Activated naive CD8-positive, alpha-beta T cell treated with anti-CD3 and anti-CD28 coated beads, Interleukin-2, amount 10 ng/mL, durations not matched to agents 7 days and 5 days (primary cell): ENCODE measurements around the gene STRIP1. TPM values are rescaled to one million over a fixed set of nuclear protein-coding genes. Genes with fewer than 3 reads are reported as not detected.
A peak's percentile ranks its signal among the peaks of the same experiment; 100 is the strongest.

Experiments used
- ATAC-seq: fragments of 150-1000 bp; cut with Tn5 transposase; one replicate; pipeline ENCODE4 v1.10.0; 2021; ENCODE audit warnings: low read depth, moderate library complexity
- POLR2A ChIA-PET: fragments of 350-600 bp; sonication (Branson Sonifier 250); formaldehyde crosslinking; loops from one replicate; lab custom pipeline; 2021; ENCODE audit warnings: antibody characterized with exemption; lab: Charles Lee
- DNase-seq: peaks from one replicate; pipeline ENCODE4 v3.0.0; 2021
- H3K27ac Mint-ChIP-seq: one replicate; pipeline ENCODE4 v1.8.0; 2022; ENCODE audit warnings: mild to moderate bottlenecking, mixed read lengths
- H3K27me3 Mint-ChIP-seq: one replicate; pipeline ENCODE4 v1.8.0; 2022; ENCODE audit warnings: mild to moderate bottlenecking, moderate library complexity, mixed read lengths
- H3K36me3 Mint-ChIP-seq: one replicate; pipeline ENCODE4 v1.8.0; 2021; ENCODE audit warnings: mild to moderate bottlenecking, mixed read lengths
- H3K4me1 Mint-ChIP-seq: one replicate; pipeline ENCODE4 v1.8.0; 2021; ENCODE audit warnings: mixed read lengths
- H3K4me3 Mint-ChIP-seq: one replicate; pipeline ENCODE4 v1.8.0; 2022; ENCODE audit warnings: mild to moderate bottlenecking, moderate library complexity, mixed read lengths
- H3K9me3 Mint-ChIP-seq: one replicate; pipeline ENCODE4 v1.8.0; 2021; ENCODE audit warnings: mixed read lengths
- total RNA-seq, 2 experiments: library from RNA; stranded (reverse); gene quantifications; one replicate each; pipeline ENCODE4 v1.2.3, GENCODE V29; 2021

Gene STRIP1
- total RNA-seq, 2 experiments from 2014 or later: 47.5 to 49.1 TPM

GRCh38 chr1:110049801-110050601, 15.6 kb downstream of the STRIP1 start:
- Mint-ChIP-seq H3K4me3 (no peak overlapping the region), H3K9me3 (no peaks in the 10 kb centered on the region), H3K27me3 (no peaks in the 10 kb centered on the region), H3K27ac (no peak overlapping the region), H3K4me1 (no peaks in the 10 kb centered on the region), H3K36me3 (peaks cover 22% of the 10 kb centered on the region)
- POLR2A ChIA-PET: interaction anchor here (1.1 kb wide), 1 partner anchor 16 kb away, joined by 3 read pairs; the partner anchor contains the start of gene STRIP1
- DNase-seq (no peak), ATAC-seq (no peak)

GRCh38 chr1:110050602-110051261, 16.3 kb downstream of the STRIP1 start:
- no peak overlapping the region for H3K27ac Mint-ChIP-seq
- POLR2A ChIA-PET: interaction anchor here (1.1 kb wide), 1 partner anchor 16 kb away, joined by 3 read pairs; the partner anchor contains the start of gene STRIP1

GRCh38 chr1:110051262-110051648, 16.8 kb downstream of the STRIP1 start:
- Mint-ChIP-seq H3K4me3 (no peak overlapping the region), H3K9me3 (no peaks in the 10 kb centered on the region), H3K27me3 (no peaks in the 10 kb centered on the region), H3K36me3 (peaks cover 15% of the 10 kb centered on the region), H3K4me1 (no peaks in the 10 kb centered on the region), H3K27ac (no peak overlapping the region)
- ATAC-seq: no peak
- no peak for DNase-seq
- POLR2A ChIA-PET: no interaction called here

More at GRCh38 chr1:110050602-110051261, 16.3 kb downstream of the STRIP1 start:
- Mint-ChIP-seq H3K9me3 (no peaks in the 10 kb centered on the region), H3K27me3 (no peaks in the 10 kb centered on the region), H3K4me1 (no peaks in the 10 kb centered on the region), H3K36me3 (peaks cover 19% of the 10 kb centered on the region), H3K4me3 (no peak overlapping the region)
- no peak for DNase-seq
- ATAC-seq: no peak

- POLR2A ChIA-PET: interaction anchor here (1.0 kb wide), 1 partner anchor 20 kb away, joined by 4 read pairs; the partner anchor contains the start of gene STRIP1
- DNase-seq (peak; percentile 79), ATAC-seq (peak; percentile 70)
- Mint-ChIP-seq H3K27ac (no peak overlapping the region), H3K4me3 (no peak overlapping the region), H3K27me3 (no peaks in the 10 kb centered on the region), H3K4me1 (no peaks in the 10 kb centered on the region), H3K36me3 (peaks cover 6% of the 10 kb centered on the region), H3K9me3 (no peaks in the 10 kb centered on the region)
These were observed 19.4 kb downstream of the STRIP1 start for GRCh38 chr1:110053552-110054428.

GRCh38 chr1:110055493-110056284, 21.3 kb downstream of the STRIP1 start:
- POLR2A ChIA-PET: interaction anchor here (0.5 kb wide), 1 partner anchor 224 kb away, joined by 4 read pairs; no protein-coding TSS in a partner anchor
- DNase-seq (no peak), ATAC-seq (no peak)
- peaks cover 3% of the 10 kb centered on the region for H3K4me1 Mint-ChIP-seq
- peaks cover 8% of the 10 kb centered on the region for H3K36me3 Mint-ChIP-seq
- no peak overlapping the region for H3K27ac Mint-ChIP-seq
- no peak overlapping the region for H3K4me3 Mint-ChIP-seq
- no peaks in the 10 kb centered on the region for H3K9me3 Mint-ChIP-seq
- H3K27me3 Mint-ChIP-seq: no peaks in the 10 kb centered on the region

GRCh38 chr1:110056285-110056683, 21.9 kb downstream of the STRIP1 start:
- H3K36me3 Mint-ChIP-seq: peaks cover 8% of the 10 kb centered on the region
- H3K27ac Mint-ChIP-seq: no peak overlapping the region
- POLR2A ChIA-PET: interaction anchor here (0.6 kb wide), 1 partner anchor 137 kb away, joined by 3 read pairs; no protein-coding TSS in a partner anchor

GRCh38 chr1:110056776-110057175, 22.4 kb downstream of the STRIP1 start:
- no peak for ATAC-seq

More at GRCh38 chr1:110056285-110056683, 21.9 kb downstream of the STRIP1 start:
- ATAC-seq: no peak
- no peaks in the 10 kb centered on the region for H3K27me3 Mint-ChIP-seq
- no peak overlapping the region for H3K4me3 Mint-ChIP-seq
- DNase-seq: no peak
- no peaks in the 10 kb centered on the region for H3K9me3 Mint-ChIP-seq
- H3K4me1 Mint-ChIP-seq: peaks cover 3% of the 10 kb centered on the region

GRCh38 chr1:110057963-110058518, 23.6 kb downstream of the STRIP1 start:
- no peak overlapping the region for H3K27ac Mint-ChIP-seq
- POLR2A ChIA-PET: no interaction called here

More at GRCh38 chr1:110056776-110057175, 22.4 kb downstream of the STRIP1 start:
- no peak for DNase-seq
- H3K36me3 Mint-ChIP-seq: peaks cover 8% of the 10 kb centered on the region
- H3K4me1 Mint-ChIP-seq: peaks cover 3% of the 10 kb centered on the region
- no peak overlapping the region for H3K4me3 Mint-ChIP-seq
- no peaks in the 10 kb centered on the region for H3K9me3 Mint-ChIP-seq
- H3K27ac Mint-ChIP-seq: no peak overlapping the region
- POLR2A ChIA-PET: interaction anchor here (0.6 kb wide), 2 partner anchors 10 to 137 kb away, joined by 3 read pairs; no protein-coding TSS in a partner anchor
- H3K27me3 Mint-ChIP-seq: no peaks in the 10 kb centered on the region

GRCh38 chr1:110058591-110058990, 24.2 kb downstream of the STRIP1 start:
- ATAC-seq: no peak
- no peak overlapping the region for H3K4me3 Mint-ChIP-seq
- no peaks in the 10 kb centered on the region for H3K27me3 Mint-ChIP-seq
- H3K36me3 Mint-ChIP-seq: peaks cover 4% of the 10 kb centered on the region
- H3K27ac Mint-ChIP-seq: no peak overlapping the region
- no peaks in the 10 kb centered on the region for H3K9me3 Mint-ChIP-seq
- H3K4me1 Mint-ChIP-seq: peaks cover 3% of the 10 kb centered on the region
- DNase-seq: no peak
- POLR2A ChIA-PET: no interaction called here

More at GRCh38 chr1:110057963-110058518, 23.6 kb downstream of the STRIP1 start:
- Mint-ChIP-seq H3K4me3 (no peak overlapping the region), H3K27me3 (no peaks in the 10 kb centered on the region), H3K36me3 (peaks cover 4% of the 10 kb centered on the region), H3K4me1 (peaks cover 3% of the 10 kb centered on the region), H3K9me3 (no peaks in the 10 kb centered on the region)
- no peak for DNase-seq
- ATAC-seq: no peak

GRCh38 chr1:110059133-110059863, 24.9 kb downstream of the STRIP1 start:
- H3K36me3 Mint-ChIP-seq: peaks cover 1% of the 10 kb centered on the region
- peaks cover 3% of the 10 kb centered on the region for H3K4me1 Mint-ChIP-seq
- DNase-seq (no peak), ATAC-seq (no peak)
- no peaks in the 10 kb centered on the region for H3K27me3 Mint-ChIP-seq
- no peaks in the 10 kb centered on the region for H3K9me3 Mint-ChIP-seq
- no peak overlapping the region for H3K27ac Mint-ChIP-seq
- no peak overlapping the region for H3K4me3 Mint-ChIP-seq
- POLR2A ChIA-PET: interaction anchor here (0.7 to 0.9 kb wide), 2 partner anchors 24 to 25 kb away, joined by 4 read pairs; partner anchors contain the start of gene STRIP1

GRCh38 chr1:110060034-110060661, 25.7 kb downstream of the STRIP1 start:
- H3K36me3 Mint-ChIP-seq: peaks cover 1% of the 10 kb centered on the region
- no peak overlapping the region for H3K27ac Mint-ChIP-seq
- peaks cover 3% of the 10 kb centered on the region for H3K4me1 Mint-ChIP-seq
- no peak overlapping the region for H3K4me3 Mint-ChIP-seq
- no peaks in the 10 kb centered on the region for H3K27me3 Mint-ChIP-seq
- H3K9me3 Mint-ChIP-seq: no peaks in the 10 kb centered on the region
- DNase-seq: peak; percentile 83
- POLR2A ChIA-PET: interaction anchor here (0.7 to 0.9 kb wide), 2 partner anchors 23 to 26 kb away, joined by 4 read pairs; partner anchors contain the start of gene STRIP1
- peak; percentile 79 for ATAC-seq
